ENCODE measurements around the gene QRFP.

Gene QRFP

DNA sequence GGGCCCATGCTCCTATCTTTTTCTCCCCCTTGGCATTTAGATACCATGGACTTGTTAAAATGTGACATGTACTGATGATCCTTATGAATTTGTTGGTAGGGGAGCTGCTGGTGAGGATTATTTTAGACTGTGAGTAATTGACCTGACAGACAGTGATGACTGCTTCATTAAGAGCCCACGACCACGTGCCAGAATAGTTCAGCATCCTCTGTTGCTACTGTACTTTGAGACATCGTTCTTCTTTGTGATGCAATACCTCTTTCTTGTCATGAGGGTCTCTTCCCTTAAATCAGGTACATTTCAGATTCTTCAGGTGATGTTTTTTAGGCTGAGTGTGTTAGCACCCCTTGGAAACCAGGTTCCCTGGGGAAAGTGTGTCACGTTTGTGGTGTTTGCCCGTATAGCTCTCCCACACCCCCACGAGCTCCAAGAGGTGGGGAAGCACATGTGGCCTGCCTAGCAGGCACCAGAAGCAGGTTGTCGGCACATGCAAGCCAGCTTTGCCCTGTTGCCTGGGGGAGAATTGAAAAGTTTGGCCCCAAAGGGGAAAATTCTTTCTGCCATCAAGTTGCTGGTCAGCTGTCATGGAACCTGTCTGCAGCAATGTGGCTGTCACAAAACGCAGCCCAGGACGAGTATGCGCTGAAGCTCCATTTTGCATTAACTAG, 25.1 kb downstream of the QRFP start:
- Histone ChIP-seq H3K4me1 (ENCODE audit: insufficient read depth, low read length) (no peaks in the 10 kb centered on the region), H3K4me3 (ENCODE audit: low read depth in 1 of 2, low read length in 2 of 2) (no peak overlapping the region), H3K27ac (ENCODE audit: low read length) (no peak overlapping the region), H4K20me1 (ENCODE audit: insufficient read depth, low read length) (peaks cover 31% of the 10 kb centered on the region), H3K36me3 (ENCODE audit: insufficient read depth, low read length) (peaks cover 81% of the 10 kb centered on the region), H3K79me2 (ENCODE audit: insufficient read depth, low read length) (peaks cover 16% of the 10 kb centered on the region), H3K9ac (ENCODE audit: low read depth, low read length) (no peak overlapping the region), H3K9me3 (ENCODE audit: insufficient read depth, low read length, severe bottlenecking) (no peaks in the 10 kb centered on the region), H2AFZ (ENCODE audit: low read depth, low read length) (no peak overlapping the region), H3K27me3 (ENCODE audit: insufficient read depth, low read length, poor library complexity) (no peaks in the 10 kb centered on the region), H3K4me2 (ENCODE audit: insufficient read depth, low read length) (no peak overlapping the region)
- no peak for ATAC-seq (ENCODE audit: insufficient read depth, low read depth)
- TF ChIP-seq CTCF (IDR thresholded peaks at IDR 0.05; ENCODE audit: borderline replicate concordance, extremely low read depth, low read length, poor library complexity, severe bottlenecking) (no peak), EZH2 (IDR thresholded peaks at IDR 0.05; ENCODE audit: borderline replicate concordance, low read depth, low read length, severe bottlenecking) (no peak)
- no peak for DNase-seq

- TF ChIP-seq EZH2 (IDR thresholded peaks at IDR 0.05; ENCODE audit: borderline replicate concordance, low read depth, low read length, severe bottlenecking) (no peak), CTCF (IDR thresholded peaks at IDR 0.05; ENCODE audit: borderline replicate concordance, extremely low read depth, low read length, poor library complexity, severe bottlenecking) (no peak)
- Histone ChIP-seq H2AFZ (ENCODE audit: low read depth, low read length) (no peak overlapping the region), H3K9ac (ENCODE audit: low read depth, low read length) (no peak overlapping the region), H3K4me3 (ENCODE audit: low read depth in 1 of 2, low read length in 2 of 2) (no peak overlapping the region), H3K79me2 (ENCODE audit: insufficient read depth, low read length) (peaks cover 21% of the 10 kb centered on the region), H3K27me3 (ENCODE audit: insufficient read depth, low read length, poor library complexity) (no peaks in the 10 kb centered on the region), H3K36me3 (ENCODE audit: insufficient read depth, low read length) (peaks cover 84% of the 10 kb centered on the region), H3K4me1 (ENCODE audit: insufficient read depth, low read length) (no peaks in the 10 kb centered on the region), H3K27ac (ENCODE audit: low read length) (no peak overlapping the region), H4K20me1 (ENCODE audit: insufficient read depth, low read length) (peaks cover 35% of the 10 kb centered on the region), H3K4me2 (ENCODE audit: insufficient read depth, low read length) (no peak overlapping the region), H3K9me3 (ENCODE audit: insufficient read depth, low read length, severe bottlenecking) (no peaks in the 10 kb centered on the region)
- ATAC-seq (ENCODE audit: insufficient read depth, low read depth) (no peak), DNase-seq (no peak)
Observed at GRCh38 chr9:130870491-130871381, 25.9 kb downstream of the QRFP start.

DNA sequence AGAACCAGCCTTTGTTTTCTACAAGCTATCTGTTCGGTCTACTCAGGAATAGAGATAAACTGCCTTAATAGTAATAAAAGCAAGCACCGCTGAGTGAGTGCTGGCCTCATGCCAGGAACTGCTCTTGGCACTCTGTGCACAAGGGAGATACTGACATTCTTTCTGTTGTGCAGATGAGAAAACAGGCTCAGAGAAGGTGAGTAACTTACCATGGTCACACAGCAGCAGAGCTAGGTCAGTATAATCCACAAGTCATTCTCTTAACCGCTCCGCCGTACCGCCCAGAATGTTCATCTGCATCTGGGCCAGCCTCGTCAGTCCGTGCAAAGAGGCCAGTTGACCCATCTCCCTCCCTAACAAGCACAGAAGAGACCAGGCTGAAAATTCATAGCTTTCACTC, 27.4 kb downstream of the QRFP start:
- Histone ChIP-seq H3K9ac (ENCODE audit: low read depth, low read length) (no peak overlapping the region), H3K4me3 (ENCODE audit: low read depth in 1 of 2, low read length in 2 of 2) (no peak overlapping the region), H4K20me1 (ENCODE audit: insufficient read depth, low read length) (peaks cover 37% of the 10 kb centered on the region), H3K27ac (ENCODE audit: low read length) (no peak overlapping the region), H3K36me3 (ENCODE audit: insufficient read depth, low read length) (peaks cover 82% of the 10 kb centered on the region), H3K4me2 (ENCODE audit: insufficient read depth, low read length) (no peak overlapping the region), H3K27me3 (ENCODE audit: insufficient read depth, low read length, poor library complexity) (no peaks in the 10 kb centered on the region), H3K79me2 (ENCODE audit: insufficient read depth, low read length) (peaks cover 27% of the 10 kb centered on the region), H3K4me1 (ENCODE audit: insufficient read depth, low read length) (no peaks in the 10 kb centered on the region), H3K9me3 (ENCODE audit: insufficient read depth, low read length, severe bottlenecking) (no peaks in the 10 kb centered on the region), H2AFZ (ENCODE audit: low read depth, low read length) (no peak overlapping the region)
- ATAC-seq (ENCODE audit: insufficient read depth, low read depth): no peak
- no peak for DNase-seq
- TF ChIP-seq CTCF (IDR thresholded peaks at IDR 0.05; ENCODE audit: borderline replicate concordance, extremely low read depth, low read length, poor library complexity, severe bottlenecking) (no peak), EZH2 (IDR thresholded peaks at IDR 0.05; ENCODE audit: borderline replicate concordance, low read depth, low read length, severe bottlenecking) (no peak)

Data from DND-41 (cell line).